SK-N-SH (cell line): ENCODE results near the gene AP3D1. TPM values are rescaled to one million over a fixed set of nuclear protein-coding genes. Genes with fewer than 3 reads are reported as not detected.

Experiments used
- CTCF ChIA-PET: fragments of 300-600, 350-600 bp; formaldehyde crosslinking; extraction: SDS; loops from one replicate; lab custom pipeline; 2021; lab: Yijun Ruan, JAX
- POLR2A ChIA-PET: fragments of 350-600 bp; sonication (Branson Sonifier 250); formaldehyde crosslinking; extraction: SDS; loops from one replicate; lab custom pipeline; 2020; ENCODE audit warnings: antibody characterized with exemption, inconsistent platforms; lab: Yijun Ruan, JAX
- DNase-seq: peaks from one replicate; pipeline ENCODE4 v3.0.0; 2012
- H2AFZ ChIP-seq: fragments of 200-600 bp; sonication (generic); 2 replicates; pipeline ENCODE4 v1.8.1; 2016; ENCODE audit warnings: antibody characterized with exemption, mild to moderate bottlenecking, low read depth
- H3F3A ChIP-seq: fragments of 200-600 bp; sonication (generic); replicated peaks from 2 replicates; pipeline ENCODE3; 2016; ENCODE audit warnings: antibody characterized with exemption, mild to moderate bottlenecking; ENCODE audit not compliant: insufficient read depth
- H3K27ac ChIP-seq, 2 experiments: fragments of 200-500 bp in 1 of 2; fragments of 200-600 bp in 1 of 2; sonication (Bioruptor generic) in 1 of 2; sonication (generic), shearing (Covaris generic) in 1 of 2; 2 replicates each; pipeline versions ENCODE4 v1.5.1 to v1.6.1; 2014 to 2016; ENCODE audit warnings: low read depth in 2 of 2, inconsistent platforms in 1 of 2, low read length in 1 of 2, mild to moderate bottlenecking in 1 of 2, mixed read lengths in 1 of 2
- H3K27me3 ChIP-seq: fragments of 200-600 bp; sonication (generic), shearing (Covaris generic); 2 replicates; pipeline ENCODE4 v1.6.1; 2016; ENCODE audit warnings: mixed run types; ENCODE audit not compliant: insufficient read depth
- H3K36me3 ChIP-seq, 2 experiments: fragments of 200-500 bp in 1 of 2; fragments of 200-600 bp in 1 of 2; sonication (Bioruptor generic) in 1 of 2; sonication (generic) in 1 of 2; replicated peaks in 1 of 2; 2 replicates each; pipeline versions ENCODE3 to v1.5.1; 2014 to 2016; ENCODE audit warnings: low read length in 1 of 2, mild to moderate bottlenecking in 1 of 2; ENCODE audit not compliant: insufficient read depth in 2 of 2, control insufficient read depth in 1 of 2
- H3K4me1 ChIP-seq, 2 experiments: fragments of 200-500 bp in 1 of 2; fragments of 200-600 bp in 1 of 2; sonication (Bioruptor generic) in 1 of 2; sonication (generic), shearing (Covaris generic) in 1 of 2; 2 replicates each; pipeline versions ENCODE4 v1.5.1 to v1.6.1; 2014 to 2016; ENCODE audit warnings: low read depth in 1 of 2, low read length in 1 of 2, mixed run types in 1 of 2; ENCODE audit not compliant: insufficient read depth in 2 of 2, control insufficient read depth in 1 of 2
- H3K4me2 ChIP-seq: fragments of 200-600 bp; sonication (generic), shearing (Covaris generic); 2 replicates; pipeline ENCODE4 v1.6.1; 2017; ENCODE audit warnings: mixed run types
- H3K4me3 ChIP-seq, 2 experiments: fragments of 200-500 bp in 1 of 2; fragments of 200-600 bp in 1 of 2; sonication (Bioruptor generic) in 1 of 2; sonication (generic), shearing (Covaris generic) in 1 of 2; 2 replicates each; pipeline versions ENCODE4 v1.5.1 to v1.8.1; 2014 to 2016; ENCODE audit warnings: low read depth in 2 of 2, inconsistent platforms in 1 of 2, low read length in 1 of 2, mild to moderate bottlenecking in 1 of 2, mixed read lengths in 1 of 2, moderate library complexity in 1 of 2
- H3K79me2 ChIP-seq: fragments of 200-600 bp; sonication (generic); 2 replicates; pipeline ENCODE4 v1.8.1; 2017; ENCODE audit warnings: mild to moderate bottlenecking; ENCODE audit not compliant: insufficient read depth
- H3K9ac ChIP-seq: fragments of 200-600 bp; sonication (generic); 2 replicates; pipeline ENCODE4 v1.6.1; 2017; ENCODE audit warnings: mixed run types
- H3K9me2 ChIP-seq: fragments of 200-600 bp; sonication (generic); 2 replicates; pipeline ENCODE4 v1.6.1; 2017; ENCODE audit warnings: mixed run types
- H3K9me3 ChIP-seq: fragments of 200-600 bp; sonication (generic); 2 replicates; pipeline ENCODE4 v1.6.1; 2017; ENCODE audit warnings: mixed run types, mild to moderate bottlenecking, moderate library complexity
- H4K20me1 ChIP-seq: fragments of 200-600 bp; sonication (generic); 2 replicates; pipeline ENCODE4 v1.6.1; 2017; ENCODE audit warnings: mild to moderate bottlenecking, mixed run types; ENCODE audit not compliant: insufficient read depth
- CHD2 ChIP-seq: fragments of 150-350 bp; IDR thresholded peaks from 2 replicates; pipeline ENCODE4 v1.6.1; 2018; ENCODE audit warnings: low read length; ENCODE audit not compliant: partially characterized antibody
- FOXM1 ChIP-seq: IDR thresholded peaks from 2 replicates; pipeline ENCODE4 v1.4.0; 2012; ENCODE audit warnings: low read depth, mild to moderate bottlenecking
- JUND ChIP-seq: IDR thresholded peaks from 2 replicates; pipeline ENCODE4 v1.4.0; 2012
- MAX ChIP-seq: IDR thresholded peaks from 2 replicates; pipeline ENCODE4 v1.4.0; 2012; ENCODE audit warnings: low read depth
- MEF2A ChIP-seq: IDR thresholded peaks from 2 replicates; pipeline ENCODE4 v1.4.0; 2012; ENCODE audit warnings: low read depth, borderline replicate concordance
- NFIC ChIP-seq: IDR thresholded peaks from 2 replicates; pipeline ENCODE4 v1.4.0; 2012; ENCODE audit warnings: borderline replicate concordance
- RCOR1 ChIP-seq: fragments of 150-350 bp; IDR thresholded peaks from 2 replicates; pipeline ENCODE4 v1.6.1; 2017; ENCODE audit warnings: antibody characterized with exemption, low read length
- REST ChIP-seq: IDR thresholded peaks from 2 replicates; pipeline ENCODE4 v1.6.1; 2012; ENCODE audit warnings: mild to moderate bottlenecking, low read depth, low read length, moderate library complexity
- RFX5 ChIP-seq: IDR thresholded peaks from 2 replicates; pipeline ENCODE4 v1.6.1; 2012; ENCODE audit warnings: mild to moderate bottlenecking, improper control_type of control experiment, low read length
- SMC3 ChIP-seq: IDR thresholded peaks from 2 replicates; pipeline ENCODE4 v1.6.1; 2012; ENCODE audit warnings: low read depth, low read length, improper control_type of control experiment
- TAF1 ChIP-seq: IDR thresholded peaks from 2 replicates; pipeline ENCODE4 v1.6.1; 2012; ENCODE audit warnings: low read depth, mild to moderate bottlenecking, low read length, moderate library complexity, borderline replicate concordance
- TCF12 ChIP-seq: IDR thresholded peaks from 2 replicates; pipeline ENCODE4 v1.4.0; 2012
- TEAD4 ChIP-seq: IDR thresholded peaks from 2 replicates; pipeline ENCODE4 v1.4.0; 2012; ENCODE audit warnings: mild to moderate bottlenecking, borderline replicate concordance; ENCODE audit not compliant: insufficient read depth
- ZBTB33 ChIP-seq: IDR thresholded peaks from 2 replicates; pipeline ENCODE4 v1.4.0; 2012; ENCODE audit warnings: low read depth, borderline replicate concordance
- WGBS: methylation state at CpG from one replicate; pipeline ENCODE4 v1.1.6; 2017; ENCODE audit warnings: low lambda C conversion rate; 5-methylcytosine and 5-hydroxymethylcytosine counted together
- polyA plus RNA-seq, 3 experiments: library from polyadenylated mRNA; depleted of rRNA; stranded (reverse); fragments of >200 nt; gene quantifications; 2 replicates each; pipeline ENCODE4 v1.2.3, GENCODE V29; 2012
- TF ChIP-seq, protein P1 (sequence below): fragments of 150-350 bp; IDR thresholded peaks from 2 replicates; pipeline ENCODE4 v1.6.1; 2016; ENCODE audit warnings: mild to moderate bottlenecking, low read depth, low read length
- TF ChIP-seq, protein P2 (sequence below): fragments of 150-350 bp; IDR thresholded peaks from 2 replicates; pipeline ENCODE4 v1.6.1; 2017; ENCODE audit warnings: antibody characterized with exemption, low read length, low read depth, borderline replicate concordance
- TF ChIP-seq, protein P3 (sequence below): IDR thresholded peaks from 2 replicates; pipeline ENCODE4; 2012

AP3D1 gene
- polyA plus RNA-seq, 1 of the 3 experiments (the other 2 are of a cell fraction) = 127 TPM

GRCh38 chr19:2197270-2197669, 45.9 kb upstream of the AP3D1 start:
- peaks cover 4 to 28% of the 10 kb centered on the region in 2 experiments for H3K36me3 ChIP-seq
- H4K20me1 ChIP-seq = peaks cover 25% of the 10 kb centered on the region

More at GRCh38 chr19:2197270-2197669, 45.9 kb upstream of the AP3D1 start:
- Histone ChIP-seq H3K4me2 (no peak overlapping the region), H3K27ac (no peak overlapping the region; a peak in 1 of 4 replicates), H2AFZ (no peak overlapping the region), H3K79me2 (peaks cover 25% of the 10 kb centered on the region), H3K9me3 (no peaks in the 10 kb centered on the region), H3K9ac (no peak overlapping the region), H3K4me3 (no peak overlapping the region), H3K4me1 (no peaks in the 10 kb centered on the region; a peak in 1 of 4 replicates), H3K9me2 (no peaks in the 10 kb centered on the region), H3F3A (no peaks in the 10 kb centered on the region), H3K27me3 (no peaks in the 10 kb centered on the region)
- DNase-seq = no peak
- ChIA-PET POLR2A (no interaction called here), CTCF (no interaction called here)
- TF ChIP-seq, protein P1, sequence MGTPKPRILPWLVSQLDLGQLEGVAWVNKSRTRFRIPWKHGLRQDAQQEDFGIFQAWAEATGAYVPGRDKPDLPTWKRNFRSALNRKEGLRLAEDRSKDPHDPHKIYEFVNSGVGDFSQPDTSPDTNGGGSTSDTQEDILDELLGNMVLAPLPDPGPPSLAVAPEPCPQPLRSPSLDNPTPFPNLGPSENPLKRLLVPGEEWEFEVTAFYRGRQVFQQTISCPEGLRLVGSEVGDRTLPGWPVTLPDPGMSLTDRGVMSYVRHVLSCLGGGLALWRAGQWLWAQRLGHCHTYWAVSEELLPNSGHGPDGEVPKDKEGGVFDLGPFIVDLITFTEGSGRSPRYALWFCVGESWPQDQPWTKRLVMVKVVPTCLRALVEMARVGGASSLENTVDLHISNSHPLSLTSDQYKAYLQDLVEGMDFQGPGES = no peak
- TF ChIP-seq RFX5 = no peak
- TF ChIP-seq MAX = no peak
- no peak for TF ChIP-seq FOXM1
- no peak for TF ChIP-seq MEF2A
- no peak for TF ChIP-seq TCF12
- no peak for TF ChIP-seq SMC3
- TF ChIP-seq CHD2 = no peak
- TF ChIP-seq REST = no peak
- no peak for TF ChIP-seq NFIC
- TF ChIP-seq ZBTB33 = no peak
- TF ChIP-seq, protein P2, sequence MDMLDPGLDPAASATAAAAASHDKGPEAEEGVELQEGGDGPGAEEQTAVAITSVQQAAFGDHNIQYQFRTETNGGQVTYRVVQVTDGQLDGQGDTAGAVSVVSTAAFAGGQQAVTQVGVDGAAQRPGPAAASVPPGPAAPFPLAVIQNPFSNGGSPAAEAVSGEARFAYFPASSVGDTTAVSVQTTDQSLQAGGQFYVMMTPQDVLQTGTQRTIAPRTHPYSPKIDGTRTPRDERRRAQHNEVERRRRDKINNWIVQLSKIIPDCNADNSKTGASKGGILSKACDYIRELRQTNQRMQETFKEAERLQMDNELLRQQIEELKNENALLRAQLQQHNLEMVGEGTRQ = no peak
- no peak for TF ChIP-seq TEAD4
- TF ChIP-seq, protein P3, sequence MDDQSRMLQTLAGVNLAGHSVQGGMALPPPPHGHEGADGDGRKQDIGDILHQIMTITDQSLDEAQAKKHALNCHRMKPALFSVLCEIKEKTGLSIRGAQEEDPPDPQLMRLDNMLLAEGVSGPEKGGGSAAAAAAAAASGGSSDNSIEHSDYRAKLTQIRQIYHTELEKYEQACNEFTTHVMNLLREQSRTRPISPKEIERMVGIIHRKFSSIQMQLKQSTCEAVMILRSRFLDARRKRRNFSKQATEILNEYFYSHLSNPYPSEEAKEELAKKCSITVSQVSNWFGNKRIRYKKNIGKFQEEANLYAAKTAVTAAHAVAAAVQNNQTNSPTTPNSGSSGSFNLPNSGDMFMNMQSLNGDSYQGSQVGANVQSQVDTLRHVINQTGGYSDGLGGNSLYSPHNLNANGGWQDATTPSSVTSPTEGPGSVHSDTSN = no peak
- TF ChIP-seq JUND = no peak
- TF ChIP-seq RCOR1 = no peak
- no peak for TF ChIP-seq TAF1
- WGBS = no CpG with 5 or more reads among the region's 15 CpGs
